ENCODE measurements around the gene SLC7A4. TPM values are rescaled to one million over a fixed set of nuclear protein-coding genes. Genes with fewer than 3 reads are reported as not detected.

The SLC7A4 gene
- total and polyA plus RNA-seq, 2 donors (not counting 1 experiment from before 2014, with no cell fraction given): not detected

GRCh38 chr22:21025763-21026755 is 6.3 kb downstream of the SLC7A4 start:
- no peak overlapping the region for H3K4me2 ChIP-seq (replicated peaks; ENCODE audit: low read depth, low read length, poor library complexity, severe bottlenecking)
- CTCF ChIA-PET: no interaction called here
- DNase-seq: no peak
- no peak for ATAC-seq (ENCODE audit: low read depth)
- no peak overlapping the region for H3K9ac ChIP-seq (ENCODE audit: low read length)
- TF ChIP-seq CTCF (IDR thresholded peaks at IDR 0.05): no peak
- no peak for TF ChIP-seq EZH2 (IDR thresholded peaks at IDR 0.05; ENCODE audit: borderline replicate concordance, insufficient read depth, low read depth, low read length, poor library complexity, severe bottlenecking)
- Mint-ChIP-seq H3K4me3 (no peak overlapping the region), H3K9me3 (ENCODE audit: insufficient read depth) (no peaks in the 10 kb centered on the region), H3K4me1 (peaks cover 5% of the 10 kb centered on the region), H3K27ac (no peak overlapping the region), H3K27me3 (peaks cover 24% of the 10 kb centered on the region)
- intact Hi-C loops (cut with micrococcal nuclease): no loop called here
- H3K36me3 ChIP-seq (replicated peaks in 1 of 2; ENCODE audit: control extremely low read depth in 1 of 2, control insufficient read depth in 1 of 2, extremely low read depth in 1 of 2, insufficient read depth in 2 of 2, low read length in 1 of 2): no peaks in the 10 kb centered on the region
- no peak overlapping the region for H3K27ac ChIP-seq (ENCODE audit: low read length in 2 of 2)
- no peak overlapping the region for H3K4me3 ChIP-seq (ENCODE audit: control extremely low read depth in 1 of 5, extremely low read depth in 1 of 5, insufficient read depth in 1 of 5, low read depth in 2 of 5, low read length in 4 of 5)
- peaks cover 0 to 11% (median 0%) of the 10 kb centered on the region in 4 experiments for H3K27me3 ChIP-seq (replicated peaks in 1 of 4; ENCODE audit: control extremely low read depth in 1 of 4, control insufficient read depth in 3 of 4, insufficient read depth in 4 of 4, low read length in 3 of 4)
- WGBS (ENCODE audit: insufficient coverage): 96% methylated on average over 23 of the region's 27 CpGs
- H3K79me2 ChIP-seq (ENCODE audit: control insufficient read depth, insufficient read depth, low read length): no peaks in the 10 kb centered on the region
- H4K20me1 ChIP-seq (ENCODE audit: control insufficient read depth, insufficient read depth, low read length, poor library complexity, severe bottlenecking): no peaks in the 10 kb centered on the region
- no peaks in the 10 kb centered on the region for H3K4me1 ChIP-seq (ENCODE audit: control insufficient read depth in 2 of 2, insufficient read depth in 2 of 2, low read length in 2 of 2)
- no peak overlapping the region for H2AFZ ChIP-seq (ENCODE audit: insufficient read depth, low read depth, low read length, poor library complexity, severe bottlenecking)
- POLR2A ChIA-PET: no interaction called here
- no peaks in the 10 kb centered on the region for H3K9me3 ChIP-seq (ENCODE audit: control extremely low read depth in 1 of 3, control insufficient read depth in 2 of 3, insufficient read depth in 1 of 3, low read length in 2 of 3)

GRCh38 chr22:21025266-21025665 is 7.1 kb downstream of the SLC7A4 start:
- no peaks in the 10 kb centered on the region for H3K9me3 ChIP-seq (ENCODE audit: control extremely low read depth in 1 of 3, control insufficient read depth in 2 of 3, insufficient read depth in 1 of 3, low read length in 2 of 3)
- H3K9me3 Mint-ChIP-seq (ENCODE audit: insufficient read depth): no peaks in the 10 kb centered on the region
- H3K27ac Mint-ChIP-seq: no peak overlapping the region
- H4K20me1 ChIP-seq (ENCODE audit: control insufficient read depth, insufficient read depth, low read length, poor library complexity, severe bottlenecking): no peaks in the 10 kb centered on the region
- H3K9ac ChIP-seq (ENCODE audit: low read length): no peak overlapping the region
- H3K27me3 Mint-ChIP-seq: peaks cover 16% of the 10 kb centered on the region
- no peaks in the 10 kb centered on the region for H3K36me3 ChIP-seq (replicated peaks in 1 of 2; ENCODE audit: control extremely low read depth in 1 of 2, control insufficient read depth in 1 of 2, extremely low read depth in 1 of 2, insufficient read depth in 2 of 2, low read length in 1 of 2)
- no peak overlapping the region for H3K4me2 ChIP-seq (replicated peaks; ENCODE audit: low read depth, low read length, poor library complexity, severe bottlenecking)
- no peak overlapping the region for H3K4me3 ChIP-seq (ENCODE audit: control extremely low read depth in 1 of 5, extremely low read depth in 1 of 5, insufficient read depth in 1 of 5, low read depth in 2 of 5, low read length in 4 of 5)
- H3K27me3 ChIP-seq (replicated peaks in 1 of 4; ENCODE audit: control extremely low read depth in 1 of 4, control insufficient read depth in 3 of 4, insufficient read depth in 4 of 4, low read length in 3 of 4): peaks cover 0 to 7% (median 0%) of the 10 kb centered on the region in 4 experiments
- no peak for ATAC-seq (ENCODE audit: low read depth)
- CTCF ChIA-PET: no interaction called here
- TF ChIP-seq CTCF (IDR thresholded peaks at IDR 0.05): no peak
- no peak for TF ChIP-seq EZH2 (IDR thresholded peaks at IDR 0.05; ENCODE audit: borderline replicate concordance, insufficient read depth, low read depth, low read length, poor library complexity, severe bottlenecking)
- POLR2A ChIA-PET: no interaction called here
- H3K4me1 Mint-ChIP-seq: peaks cover 4% of the 10 kb centered on the region
- no peaks in the 10 kb centered on the region for H3K4me1 ChIP-seq (ENCODE audit: control insufficient read depth in 2 of 2, insufficient read depth in 2 of 2, low read length in 2 of 2)
- no peak overlapping the region for H3K4me3 Mint-ChIP-seq
- WGBS (ENCODE audit: insufficient coverage): 39% methylated on average over 5 of the region's 8 CpGs
- intact Hi-C loops (cut with micrococcal nuclease): no loop called here
- H3K79me2 ChIP-seq (ENCODE audit: control insufficient read depth, insufficient read depth, low read length): no peaks in the 10 kb centered on the region
- no peak for DNase-seq
- H3K27ac ChIP-seq (ENCODE audit: low read length in 2 of 2): no peak overlapping the region
- no peak overlapping the region for H2AFZ ChIP-seq (ENCODE audit: insufficient read depth, low read depth, low read length, poor library complexity, severe bottlenecking)

Data from B cell (primary cell).